Endometrial microvascular endothelial cells (primary cell): ENCODE measurements around the gene GPR157. TPM values are rescaled to one million over a fixed set of nuclear protein-coding genes. Genes with fewer than 3 reads are reported as not detected.

Experiments used
- in situ Hi-C: cut with HindIII; loops from 2 replicates; pipeline ENCODE4 v1.10.0; 2017; ENCODE audit warnings: low sequenced_read_pairs, low pct_unique_long_range_greater_than_20kb; ENCODE audit errors: inconsistent ontology term
- total RNA-seq: library from RNA; depleted of rRNA; stranded (reverse); fragments of >200 nt; gene quantifications from one replicate; pipeline ENCODE4 v1.2.3, GENCODE V29; 2015; ENCODE audit errors: inconsistent ontology term

The GPR157 gene
- total RNA-seq, 1 donor from 2014 or later = 7.0 TPM

- in situ Hi-C loops = no loop called here
These were observed 55.8 kb downstream of the GPR157 start for GRCh38 chr1:9073143-9073542.

GRCh38 chr1:9071554-9072235, 57.2 kb downstream of the GPR157 start:
- in situ Hi-C loops = no loop called here

- in situ Hi-C loops = no loop called here
These were observed 58.4 kb downstream of the GPR157 start for GRCh38 chr1:9070486-9070885.

GRCh38 chr1:9069326-9070100, 59.4 kb downstream of the GPR157 start, which contains the start of gene SLC2A5:
Gene SLC2A5, minus strand, starts transcription at chr1:9069635. Its CDS starts 99 bp downstream, at chr1:9069536.
- in situ Hi-C loops = no loop called here

- in situ Hi-C loops = no loop called here
These were observed 59.9 kb downstream of the GPR157 start for GRCh38 chr1:9068981-9069325.

- in situ Hi-C loops = no loop called here
These were observed 61.7 kb downstream of the GPR157 start for GRCh38 chr1:9066945-9067807.

- in situ Hi-C loops = no loop called here
These were observed 63.6 kb downstream of the GPR157 start for GRCh38 chr1:9065213-9065751.

GRCh38 chr1:9062846-9063245, 66.1 kb downstream of the GPR157 start:
- in situ Hi-C loops = no loop called here

- in situ Hi-C loops = no loop called here
These were observed 66.9 kb downstream of the GPR157 start for GRCh38 chr1:9062021-9062471.

GRCh38 chr1:9061252-9061960, 67.5 kb downstream of the GPR157 start:
- in situ Hi-C loops = no loop called here

GRCh38 chr1:9059891-9060744, 68.8 kb downstream of the GPR157 start:
- in situ Hi-C loops = no loop called here

- in situ Hi-C loops = no loop called here
These were observed 70.4 kb downstream of the GPR157 start for GRCh38 chr1:9058465-9058864.

GRCh38 chr1:9057851-9058250, 71.1 kb downstream of the GPR157 start:
- in situ Hi-C loops = no loop called here

- in situ Hi-C loops = no loop called here
These were observed 76.4 kb downstream of the GPR157 start for GRCh38 chr1:9052272-9053049.

GRCh38 chr1:9051379-9051778, 77.5 kb downstream of the GPR157 start:
- in situ Hi-C loops = no loop called here

GRCh38 chr1:9050803-9051202, 78.1 kb downstream of the GPR157 start:
- in situ Hi-C loops = no loop called here
